Stimulated activated CD4-positive, alpha-beta T cell treated with anti-CD3 and anti-CD28 coated beads, Interleukin-1b, Interleukin-23, amount 100 ng/mL, for 48 hours (primary cell): ENCODE data around the gene FAAP100.

Source experiments
- DNase-seq: peaks from one replicate; pipeline ENCODE4 v3.0.0-alpha.2; 2020

FAAP100 gene

GRCh38 chr17:81576621-81577277 lies 24.6 kb upstream of the FAAP100 start:
- no peak for DNase-seq

- DNase-seq, result no peak
These were observed 23.7 kb upstream of the FAAP100 start for GRCh38 chr17:81575836-81576235.

GRCh38 chr17:81574643-81574956 lies 22.4 kb upstream of the FAAP100 start:
- no peak for DNase-seq

- DNase-seq, result no peak
These were observed 21.9 kb upstream of the FAAP100 start for GRCh38 chr17:81573794-81574642.

GRCh38 chr17:81572563-81573168 lies 20.5 kb upstream of the FAAP100 start:
- no peak for DNase-seq

GRCh38 chr17:81570964-81571363 lies 18.8 kb upstream of the FAAP100 start:
- DNase-seq, result no peak

GRCh38 chr17:81569986-81570514 lies 17.9 kb upstream of the FAAP100 start:
- no peak for DNase-seq

- DNase-seq, result no peak
These were observed 16.3 kb upstream of the FAAP100 start for GRCh38 chr17:81568416-81568815.

- DNase-seq, result no peak
These were observed 15.0 kb upstream of the FAAP100 start for GRCh38 chr17:81567191-81567590.

- no peak for DNase-seq
These were observed 14.4 kb upstream of the FAAP100 start for GRCh38 chr17:81566461-81567126.

- no peak for DNase-seq
These were observed 13.1 kb upstream of the FAAP100 start for GRCh38 chr17:81565231-81565630.

GRCh38 chr17:81564778-81565177 lies 12.6 kb upstream of the FAAP100 start:
- no peak for DNase-seq

GRCh38 chr17:81563861-81564586 lies 11.9 kb upstream of the FAAP100 start:
- DNase-seq, result no peak

GRCh38 chr17:81561494-81561885 lies 9.3 kb upstream of the FAAP100 start:
- DNase-seq, result no peak

GRCh38 chr17:81558941-81559806 lies 7.0 kb upstream of the FAAP100 start:
- DNase-seq, result no peak

GRCh38 chr17:81558115-81558468 lies 5.9 kb upstream of the FAAP100 start:
- DNase-seq, result no peak

- no peak for DNase-seq
These were observed 5.3 kb upstream of the FAAP100 start for GRCh38 chr17:81557276-81558114.

GRCh38 chr17:81556863-81557262 lies 4.7 kb upstream of the FAAP100 start:
- DNase-seq, result no peak

- DNase-seq, result no peak
These were observed 4.1 kb upstream of the FAAP100 start for GRCh38 chr17:81556175-81556691.

- DNase-seq, result no peak
These were observed 1.5 kb upstream of the FAAP100 start for GRCh38 chr17:81553616-81554181.
